Globus pallidus (tissue), 1 donor: ENCODE data around the gene RCAN2.

Source experiments
- DNase-seq: peaks from one replicate; pipeline ENCODE4 v3.0.0-alpha.2; 2015; ENCODE audit warnings: low spot score

RCAN2 gene

GRCh38 chr6:46291275-46291633, 200.0 kb downstream of the RCAN2 start:
- no peak for DNase-seq

GRCh38 chr6:46290421-46291274, 200.6 kb downstream of the RCAN2 start:
- no peak for DNase-seq

- no peak for DNase-seq
Observed at GRCh38 chr6:46289898-46290297, 201.4 kb downstream of the RCAN2 start.

GRCh38 chr6:46288835-46289234, 202.4 kb downstream of the RCAN2 start:
- no peak for DNase-seq

GRCh38 chr6:46287681-46288080, 203.6 kb downstream of the RCAN2 start:
- DNase-seq, result no peak

- DNase-seq, result no peak
Observed at GRCh38 chr6:46287043-46287442, 204.2 kb downstream of the RCAN2 start.

GRCh38 chr6:46284475-46284874, 206.8 kb downstream of the RCAN2 start:
- DNase-seq, result no peak

GRCh38 chr6:46281110-46281509, 210.1 kb downstream of the RCAN2 start:
- no peak for DNase-seq

GRCh38 chr6:46279874-46280273, 211.4 kb downstream of the RCAN2 start:
- DNase-seq, result no peak

- peak; percentile 74 for DNase-seq
Observed at GRCh38 chr6:46276576-46277142, 214.6 kb downstream of the RCAN2 start.

GRCh38 chr6:46274502-46274901, 216.7 kb downstream of the RCAN2 start:
- DNase-seq, result no peak

GRCh38 chr6:46273911-46274310, 217.3 kb downstream of the RCAN2 start:
- no peak for DNase-seq

- DNase-seq, result no peak
Observed at GRCh38 chr6:46271728-46272127, 219.5 kb downstream of the RCAN2 start.

- DNase-seq, result no peak
Observed at GRCh38 chr6:46271107-46271506, 220.1 kb downstream of the RCAN2 start.

GRCh38 chr6:46270336-46270735, 220.9 kb downstream of the RCAN2 start:
- no peak for DNase-seq

- DNase-seq, result peak; percentile 54
Observed at GRCh38 chr6:46269447-46270229, 221.6 kb downstream of the RCAN2 start.

- no peak for DNase-seq
Observed at GRCh38 chr6:46267515-46267914, 223.7 kb downstream of the RCAN2 start.

- no peak for DNase-seq
Observed at GRCh38 chr6:46265373-46265772, 225.9 kb downstream of the RCAN2 start.

- DNase-seq, result no peak
Observed at GRCh38 chr6:46263707-46264086, 227.6 kb downstream of the RCAN2 start.

- DNase-seq, result no peak
Observed at GRCh38 chr6:46262928-46263706, 228.1 kb downstream of the RCAN2 start.

GRCh38 chr6:46258249-46258648, 233.0 kb downstream of the RCAN2 start:
- no peak for DNase-seq

GRCh38 chr6:46255528-46255927, 235.7 kb downstream of the RCAN2 start:
- DNase-seq, result no peak
